ENCODE data around the gene RAD9A. TPM values are rescaled to one million over a fixed set of nuclear protein-coding genes. Genes with fewer than 3 reads are reported as not detected.

Gene RAD9A
- total RNA-seq, 2 donors from 2014 or later = 6.2 to 6.5 TPM

- Histone ChIP-seq H3K4me3 (peak within 1 kb of the TSS; percentile 74 to 77), H3K36me3 (no peaks in the 10 kb centered on the region), H3K4me1 (peaks cover 0 to 50% of the 10 kb centered on the region in 2 donors), H3K27me3 (no peaks in the 10 kb centered on the region), H3K9me3 (no peaks in the 10 kb centered on the region), H3K27ac (peak within 1 kb of the TSS; percentile 89 to 93)
- DNase-seq (ENCODE audit: low spot score) = no peak
- TF ChIP-seq, protein P1, sequence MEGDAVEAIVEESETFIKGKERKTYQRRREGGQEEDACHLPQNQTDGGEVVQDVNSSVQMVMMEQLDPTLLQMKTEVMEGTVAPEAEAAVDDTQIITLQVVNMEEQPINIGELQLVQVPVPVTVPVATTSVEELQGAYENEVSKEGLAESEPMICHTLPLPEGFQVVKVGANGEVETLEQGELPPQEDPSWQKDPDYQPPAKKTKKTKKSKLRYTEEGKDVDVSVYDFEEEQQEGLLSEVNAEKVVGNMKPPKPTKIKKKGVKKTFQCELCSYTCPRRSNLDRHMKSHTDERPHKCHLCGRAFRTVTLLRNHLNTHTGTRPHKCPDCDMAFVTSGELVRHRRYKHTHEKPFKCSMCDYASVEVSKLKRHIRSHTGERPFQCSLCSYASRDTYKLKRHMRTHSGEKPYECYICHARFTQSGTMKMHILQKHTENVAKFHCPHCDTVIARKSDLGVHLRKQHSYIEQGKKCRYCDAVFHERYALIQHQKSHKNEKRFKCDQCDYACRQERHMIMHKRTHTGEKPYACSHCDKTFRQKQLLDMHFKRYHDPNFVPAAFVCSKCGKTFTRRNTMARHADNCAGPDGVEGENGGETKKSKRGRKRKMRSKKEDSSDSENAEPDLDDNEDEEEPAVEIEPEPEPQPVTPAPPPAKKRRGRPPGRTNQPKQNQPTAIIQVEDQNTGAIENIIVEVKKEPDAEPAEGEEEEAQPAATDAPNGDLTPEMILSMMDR (IDR thresholded peaks at IDR 0.05) = no peak
Measured at GRCh38 chr11:67372993-67373647, 18.7 kb upstream of the RAD9A start, which contains the start of gene CLCF1. Gene CLCF1, minus strand, starts transcription at chr11:67373598. Its CDS starts 59 bp downstream, at chr11:67373539.

GRCh38 chr11:67373648-67374570 is 17.9 kb upstream of the RAD9A start:
- Histone ChIP-seq H3K4me3 (peak overlapping the region; percentile 74 to 77), H3K9me3 (no peaks in the 10 kb centered on the region), H3K27me3 (no peaks in the 10 kb centered on the region), H3K36me3 (no peaks in the 10 kb centered on the region), H3K4me1 (peaks cover 0 to 44% of the 10 kb centered on the region in 2 donors), H3K27ac (peak overlapping the region; percentile 89 to 93)
- TF ChIP-seq, protein P1 (IDR thresholded peaks at IDR 0.05) = peak; percentile 24 to 72
- peak; percentile 94 for DNase-seq (ENCODE audit: low spot score)

GRCh38 chr11:67374571-67375281 is 17.1 kb upstream of the RAD9A start:
- H3K27me3 ChIP-seq = no peaks in the 10 kb centered on the region
- peak overlapping the region; percentile 89 to 93 for H3K27ac ChIP-seq
- H3K4me1 ChIP-seq = peaks cover 0 to 44% of the 10 kb centered on the region in 2 donors
- H3K4me3 ChIP-seq = peak overlapping the region in 1 of 2 donors; percentile 77
- TF ChIP-seq, protein P1 (IDR thresholded peaks at IDR 0.05) = no peak
- no peaks in the 10 kb centered on the region for H3K9me3 ChIP-seq
- no peak for DNase-seq (ENCODE audit: low spot score)
- H3K36me3 ChIP-seq = no peaks in the 10 kb centered on the region

GRCh38 chr11:67375320-67376055 is 16.3 kb upstream of the RAD9A start:
- no peaks in the 10 kb centered on the region for H3K9me3 ChIP-seq
- H3K36me3 ChIP-seq = no peaks in the 10 kb centered on the region
- DNase-seq (ENCODE audit: low spot score) = no peak
- H3K4me1 ChIP-seq = peaks cover 0 to 37% of the 10 kb centered on the region in 2 donors
- no peak overlapping the region for H3K27ac ChIP-seq
- TF ChIP-seq, protein P1 (IDR thresholded peaks at IDR 0.05) = no peak
- no peaks in the 10 kb centered on the region for H3K27me3 ChIP-seq
- no peak overlapping the region for H3K4me3 ChIP-seq

Data from right atrium auricular region (tissue), 2 donors.